ENCODE measurements around the gene NSUN3. TPM values are rescaled to one million over a fixed set of nuclear protein-coding genes. Genes with fewer than 3 reads are reported as not detected.

NSUN3 gene
- total RNA-seq, 1 donor, result 13.4 TPM

GRCh38 chr3:94167346-94167745, 104.5 kb downstream of the NSUN3 start:
- Histone ChIP-seq H3K27ac (ENCODE audit: low read depth, low read length) (no peak overlapping the region), H3K4me3 (ENCODE audit: insufficient read depth, low read length) (no peak overlapping the region), H4K20me1 (ENCODE audit: insufficient read depth, low read length) (no peaks in the 10 kb centered on the region), H3K27me3 (ENCODE audit: insufficient read depth, low read length) (peaks cover 2% of the 10 kb centered on the region), H3K36me3 (ENCODE audit: insufficient read depth, low read length) (no peaks in the 10 kb centered on the region), H2AFZ (ENCODE audit: low read length) (no peak overlapping the region), H3K79me2 (ENCODE audit: insufficient read depth, low read length) (no peaks in the 10 kb centered on the region), H3K4me2 (ENCODE audit: insufficient read depth, low read length) (no peak overlapping the region), H3K9me3 (ENCODE audit: low read depth, low read length) (no peaks in the 10 kb centered on the region), H3K4me1 (ENCODE audit: insufficient read depth, low read length) (no peaks in the 10 kb centered on the region)
- DNase-seq (ENCODE audit: insufficient read length, low spot score, missing footprints), result no peak
- no peak for TF ChIP-seq CTCF (IDR thresholded peaks at IDR 0.05; ENCODE audit: extremely low read depth, low read depth, low read length)

DNA sequence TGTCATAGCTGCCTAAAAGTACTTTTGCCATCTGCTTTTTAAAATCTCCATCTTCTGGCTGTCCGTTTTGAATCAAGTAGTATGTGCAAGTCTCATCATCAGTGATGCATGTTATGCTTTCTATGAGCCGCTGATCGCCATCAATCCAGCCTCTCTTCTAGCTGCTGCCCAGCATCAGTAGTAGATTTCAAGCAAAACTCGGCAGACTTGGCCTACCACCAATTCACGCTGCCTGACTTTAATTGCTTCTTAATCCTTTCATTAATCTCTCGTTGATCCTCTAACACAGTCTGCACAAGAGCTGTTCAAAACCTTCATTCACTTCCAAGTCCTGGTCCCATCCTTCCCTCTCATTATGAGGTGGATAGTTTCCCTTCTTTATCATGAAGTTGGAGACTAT, 104.9 kb downstream of the NSUN3 start:
- DNase-seq (ENCODE audit: insufficient read length, low spot score, missing footprints), result no peak
- no peak overlapping the region for H2AFZ ChIP-seq (ENCODE audit: low read length)
- peaks cover 2% of the 10 kb centered on the region for H3K27me3 ChIP-seq (ENCODE audit: insufficient read depth, low read length)
- no peaks in the 10 kb centered on the region for H4K20me1 ChIP-seq (ENCODE audit: insufficient read depth, low read length)
- no peak overlapping the region for H3K27ac ChIP-seq (ENCODE audit: low read depth, low read length)
- no peaks in the 10 kb centered on the region for H3K36me3 ChIP-seq (ENCODE audit: insufficient read depth, low read length)
- no peak overlapping the region for H3K4me3 ChIP-seq (ENCODE audit: insufficient read depth, low read length)
- no peak overlapping the region for H3K4me2 ChIP-seq (ENCODE audit: insufficient read depth, low read length)
- no peaks in the 10 kb centered on the region for H3K79me2 ChIP-seq (ENCODE audit: insufficient read depth, low read length)
- no peaks in the 10 kb centered on the region for H3K9me3 ChIP-seq (ENCODE audit: low read depth, low read length)
- H3K4me1 ChIP-seq (ENCODE audit: insufficient read depth, low read length), result no peaks in the 10 kb centered on the region
- TF ChIP-seq CTCF (IDR thresholded peaks at IDR 0.05; ENCODE audit: extremely low read depth, low read depth, low read length), result no peak

DNA sequence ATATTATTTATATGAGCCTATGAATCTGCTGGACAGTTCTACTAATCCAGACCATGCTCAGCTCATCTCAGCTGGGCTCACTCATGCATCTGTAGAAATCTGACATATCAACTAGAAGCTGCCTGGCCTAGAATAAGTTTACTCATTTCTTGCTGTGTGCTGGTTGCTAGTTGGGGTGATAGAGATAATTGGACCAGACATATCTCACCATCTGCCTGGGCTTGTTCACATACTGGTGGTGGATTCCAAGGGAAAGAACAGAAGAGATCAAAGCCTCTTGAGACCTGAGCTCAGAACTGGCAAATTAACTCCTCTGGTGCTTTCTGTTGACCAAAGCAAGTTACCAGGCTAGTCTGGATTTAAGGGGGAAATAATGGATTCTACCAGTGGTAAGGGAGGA, 109.1 kb downstream of the NSUN3 start:
- no peaks in the 10 kb centered on the region for H4K20me1 ChIP-seq (ENCODE audit: insufficient read depth, low read length)

GRCh38 chr3:94172695-94173310, 109.9 kb downstream of the NSUN3 start:
- no peaks in the 10 kb centered on the region for H3K36me3 ChIP-seq (ENCODE audit: insufficient read depth, low read length)
- H4K20me1 ChIP-seq (ENCODE audit: insufficient read depth, low read length), result no peaks in the 10 kb centered on the region
- no peaks in the 10 kb centered on the region for H3K9me3 ChIP-seq (ENCODE audit: low read depth, low read length)
- H3K4me3 ChIP-seq (ENCODE audit: insufficient read depth, low read length), result no peak overlapping the region
- TF ChIP-seq CTCF (IDR thresholded peaks at IDR 0.05; ENCODE audit: extremely low read depth, low read depth, low read length), result no peak
- no peak overlapping the region for H2AFZ ChIP-seq (ENCODE audit: low read length)
- H3K4me2 ChIP-seq (ENCODE audit: insufficient read depth, low read length), result no peak overlapping the region
- H3K27me3 ChIP-seq (ENCODE audit: insufficient read depth, low read length), result peaks cover under 1% of the 10 kb centered on the region
- H3K27ac ChIP-seq (ENCODE audit: low read depth, low read length), result no peak overlapping the region
- peaks cover 3% of the 10 kb centered on the region for H3K4me1 ChIP-seq (ENCODE audit: insufficient read depth, low read length)
- DNase-seq (ENCODE audit: insufficient read length, low spot score, missing footprints), result no peak
- H3K79me2 ChIP-seq (ENCODE audit: insufficient read depth, low read length), result no peaks in the 10 kb centered on the region

More for the DNA sequence above, 109.1 kb downstream of the NSUN3 start:
- Histone ChIP-seq H3K79me2 (ENCODE audit: insufficient read depth, low read length) (no peaks in the 10 kb centered on the region), H3K36me3 (ENCODE audit: insufficient read depth, low read length) (no peaks in the 10 kb centered on the region), H3K9me3 (ENCODE audit: low read depth, low read length) (no peaks in the 10 kb centered on the region), H2AFZ (ENCODE audit: low read length) (no peak overlapping the region), H3K4me1 (ENCODE audit: insufficient read depth, low read length) (peaks cover under 1% of the 10 kb centered on the region), H3K27me3 (ENCODE audit: insufficient read depth, low read length) (peaks cover 2% of the 10 kb centered on the region), H3K4me3 (ENCODE audit: insufficient read depth, low read length) (no peak overlapping the region), H3K4me2 (ENCODE audit: insufficient read depth, low read length) (no peak overlapping the region), H3K27ac (ENCODE audit: low read depth, low read length) (no peak overlapping the region)
- DNase-seq (ENCODE audit: insufficient read length, low spot score, missing footprints), result no peak
- no peak for TF ChIP-seq CTCF (IDR thresholded peaks at IDR 0.05; ENCODE audit: extremely low read depth, low read depth, low read length)

Data from osteoblast (primary cell).